Astrocyte (in vitro differentiated cells and primary cell): ENCODE measurements around the gene FRMD4A. TPM values are rescaled to one million over a fixed set of nuclear protein-coding genes. Genes with fewer than 3 reads are reported as not detected.

ENCODE experiments used
- DNase-seq: peaks from one replicate; pipeline ENCODE4 v3.0.0-alpha.2; 2010; ENCODE audit warnings: low read depth
- FAIRE-seq: peaks from 2 replicates; lab custom pipeline; 2011; peaks lifted over from hg19 to GRCh38; lab: Jason Lieb, UNC
- H2AFZ ChIP-seq: 2 replicates; pipeline ENCODE4 v1.6.0; 2012; ENCODE audit warnings: low read depth, low read length, inconsistent platforms
- H3K27ac ChIP-seq: 2 replicates; pipeline ENCODE4 v1.5.1; 2011; ENCODE audit warnings: low read depth, low read length, inconsistent platforms
- H3K27me3 ChIP-seq: 2 replicates; pipeline ENCODE4 v1.6.0; 2011; ENCODE audit warnings: low read length, inconsistent platforms; ENCODE audit not compliant: insufficient read depth
- H3K36me3 ChIP-seq: 2 replicates; pipeline ENCODE4 v1.5.1; 2011; ENCODE audit warnings: low read length, inconsistent platforms; ENCODE audit not compliant: insufficient read depth
- H3K4me1 ChIP-seq: 2 replicates; pipeline ENCODE4 v1.5.1; 2011; ENCODE audit warnings: low read length, inconsistent platforms; ENCODE audit not compliant: insufficient read depth
- H3K4me2 ChIP-seq: 2 replicates; pipeline ENCODE4 v1.6.0; 2012; ENCODE audit warnings: low read length, inconsistent platforms
- H3K4me3 ChIP-seq: 2 replicates; pipeline ENCODE4 v1.5.1; 2011; ENCODE audit warnings: low read depth, mild to moderate bottlenecking, low read length, inconsistent platforms; ENCODE audit not compliant: insufficient read depth
- H3K79me2 ChIP-seq: 2 replicates; pipeline ENCODE4 v1.6.0; 2012; ENCODE audit warnings: mild to moderate bottlenecking, low read length, inconsistent platforms; ENCODE audit not compliant: insufficient read depth
- H3K9ac ChIP-seq: 2 replicates; pipeline ENCODE4 v1.6.0; 2012; ENCODE audit warnings: mild to moderate bottlenecking, low read length, inconsistent platforms
- H3K9me3 ChIP-seq: 2 replicates; pipeline ENCODE4 v1.5.1; 2012; ENCODE audit warnings: low read depth, mild to moderate bottlenecking, low read length, inconsistent platforms; ENCODE audit not compliant: insufficient read depth
- H4K20me1 ChIP-seq: 2 replicates; pipeline ENCODE4 v1.6.0; 2012; ENCODE audit warnings: low read length, inconsistent platforms; ENCODE audit not compliant: insufficient read depth
- H3K27ac Mint-ChIP-seq: one replicate; pipeline ENCODE4 v1.8.0; 2021; ENCODE audit warnings: mild to moderate bottlenecking, mixed read lengths; ENCODE audit not compliant: unreplicated experiment
- H3K27me3 Mint-ChIP-seq: one replicate; pipeline ENCODE4 v1.8.0; 2021; ENCODE audit warnings: low read depth, mixed read lengths; ENCODE audit not compliant: unreplicated experiment
- H3K36me3 Mint-ChIP-seq: one replicate; pipeline ENCODE4 v1.8.0; 2021; ENCODE audit warnings: low read depth, mixed read lengths; ENCODE audit not compliant: unreplicated experiment
- H3K4me1 Mint-ChIP-seq: one replicate; pipeline ENCODE4 v1.8.0; 2021; ENCODE audit warnings: low read depth, mixed read lengths; ENCODE audit not compliant: unreplicated experiment
- H3K4me3 Mint-ChIP-seq: one replicate; pipeline ENCODE4 v1.8.0; 2021; ENCODE audit warnings: mild to moderate bottlenecking, moderate library complexity, mixed read lengths; ENCODE audit not compliant: unreplicated experiment
- H3K9me3 Mint-ChIP-seq: one replicate; pipeline ENCODE4 v1.8.0; 2021; ENCODE audit warnings: mild to moderate bottlenecking, mixed read lengths; ENCODE audit not compliant: unreplicated experiment
- CTCF ChIP-seq: IDR thresholded peaks from 2 replicates; pipeline ENCODE4 v1.5.1; 2011; ENCODE audit warnings: low read depth, mild to moderate bottlenecking, inconsistent platforms, low read length, moderate library complexity; ENCODE audit not compliant: insufficient read depth
- EZH2 ChIP-seq: IDR thresholded peaks from 2 replicates; pipeline ENCODE4 v1.6.1; 2012; ENCODE audit warnings: mild to moderate bottlenecking, low read length, inconsistent platforms; ENCODE audit not compliant: insufficient read depth
- total RNA-seq: library from RNA; stranded (reverse); gene quantifications from 2 replicates; pipeline ENCODE4 v1.2.1, GENCODE V29; 2021

Gene FRMD4A
- total RNA-seq, 1 donor from 2014 or later, result 82.5 TPM

GRCh38 chr10:13660551-13660920 is 670.2 kb downstream of the FRMD4A start:
- Mint-ChIP-seq H3K27ac (peak overlapping the region; percentile 49), H3K4me3 (no peak overlapping the region), H3K9me3 (no peaks in the 10 kb centered on the region), H3K27me3 (no peaks in the 10 kb centered on the region), H3K4me1 (peaks cover 11% of the 10 kb centered on the region), H3K36me3 (peaks cover 23% of the 10 kb centered on the region)
- Histone ChIP-seq H3K27ac (peak overlapping the region; percentile 43), H2AFZ (no peak overlapping the region), H3K4me3 (no peak overlapping the region), H3K9me3 (no peaks in the 10 kb centered on the region), H3K27me3 (no peaks in the 10 kb centered on the region), H3K9ac (peak overlapping the region; percentile 39), H3K4me1 (peaks cover 24% of the 10 kb centered on the region), H3K36me3 (peaks cover 82% of the 10 kb centered on the region), H3K79me2 (peaks cover 10% of the 10 kb centered on the region), H4K20me1 (peaks cover 17% of the 10 kb centered on the region), H3K4me2 (peak overlapping the region; percentile 2)
- no peak for FAIRE-seq
- DNase-seq, result peak; percentile 72
- no peak for TF ChIP-seq CTCF
- no peak for TF ChIP-seq EZH2

- peaks cover 82% of the 10 kb centered on the region for H3K36me3 ChIP-seq
- peaks cover 10% of the 10 kb centered on the region for H3K79me2 ChIP-seq
- no peaks in the 10 kb centered on the region for H3K9me3 ChIP-seq
- peak overlapping the region; percentile 43 for H3K27ac ChIP-seq
- H3K27me3 Mint-ChIP-seq, result no peaks in the 10 kb centered on the region
- H4K20me1 ChIP-seq, result peaks cover 22% of the 10 kb centered on the region
- H3K27me3 ChIP-seq, result no peaks in the 10 kb centered on the region
- DNase-seq (peak; percentile 36), FAIRE-seq (peak; percentile 76)
- peak overlapping the region; percentile 39 for H3K9ac ChIP-seq
- H3K27ac Mint-ChIP-seq, result peak overlapping the region; percentile 49
- H3K4me1 ChIP-seq, result peaks cover 24% of the 10 kb centered on the region
- no peaks in the 10 kb centered on the region for H3K9me3 Mint-ChIP-seq
- no peak overlapping the region for H2AFZ ChIP-seq
- H3K4me3 Mint-ChIP-seq, result peak overlapping the region; percentile 30
- H3K4me1 Mint-ChIP-seq, result peaks cover 11% of the 10 kb centered on the region
- peak overlapping the region; percentile 2 for H3K4me2 ChIP-seq
- TF ChIP-seq EZH2 (no peak), CTCF (peak; percentile 89)
- no peak overlapping the region for H3K4me3 ChIP-seq
- H3K36me3 Mint-ChIP-seq, result peaks cover 23% of the 10 kb centered on the region
Observed at GRCh38 chr10:13659887-13660550, 670.7 kb downstream of the FRMD4A start.
